Stimulated activated CD4-positive, alpha-beta T cell treated with anti-CD3 and anti-CD28 coated beads, Interleukin-15, amount 100 ng/mL, for 48 hours (primary cell): ENCODE measurements around the gene SDHAF1.
A peak's percentile ranks its signal among the peaks of the same experiment; 100 is the strongest.
"Not testable (repeated sequence)": the region's sequence is repeated elsewhere in the genome, so short reads cannot be mapped to it uniquely, and the experiment has no call there.

Experiments used
- DNase-seq, 2 donors: peaks; one replicate each; pipeline ENCODE4 v3.0.0-alpha.2; 2020; ENCODE audit warnings: low read depth in 2 of 2

SDHAF1 gene

GRCh38 chr19:36014012-36014924 lies 19.3 kb downstream of the SDHAF1 start, which contains the start of gene ALKBH6:
ALKBH6 (minus strand) TSS chr19:36014213; CDS start chr19:36013397, 816 bp downstream.
- DNase-seq: peak; percentile 100

GRCh38 chr19:36019061-36019670 lies 24.2 kb downstream of the SDHAF1 start:
- no peak for DNase-seq

- no peak for DNase-seq
Measured at GRCh38 chr19:36023432-36023831, 28.4 kb downstream of the SDHAF1 start.

GRCh38 chr19:36025541-36025940 lies 30.6 kb downstream of the SDHAF1 start:
- no peak for DNase-seq

GRCh38 chr19:36026091-36026876 lies 31.3 kb downstream of the SDHAF1 start:
- no peak for DNase-seq

GRCh38 chr19:36027696-36028095 lies 32.7 kb downstream of the SDHAF1 start:
- DNase-seq: no peak

GRCh38 chr19:36028313-36029041 lies 33.5 kb downstream of the SDHAF1 start:
- no peak for DNase-seq

GRCh38 chr19:36030264-36031148 lies 35.5 kb downstream of the SDHAF1 start:
- DNase-seq: no peak

GRCh38 chr19:36031308-36031707 lies 36.3 kb downstream of the SDHAF1 start:
- DNase-seq: no peak

GRCh38 chr19:36032251-36033104 lies 37.5 kb downstream of the SDHAF1 start, which contains the start of gene CLIP3:
CLIP3 (minus strand) TSS chr19:36032873; CDS start chr19:36032357, 516 bp downstream.
- DNase-seq: peak in 1 of 2 donors; percentile 28

- DNase-seq: no peak
Measured at GRCh38 chr19:36040495-36040894, 45.5 kb downstream of the SDHAF1 start.

GRCh38 chr19:36041092-36041491 lies 46.1 kb downstream of the SDHAF1 start:
- DNase-seq: not testable (repeated sequence)

GRCh38 chr19:36041831-36042230 lies 46.8 kb downstream of the SDHAF1 start:
- DNase-seq: no peak

GRCh38 chr19:36043952-36044351 lies 49.0 kb downstream of the SDHAF1 start:
- no peak for DNase-seq
